ENCODE measurements around the gene HOXD9.

Gene HOXD9

GRCh38 chr2:176122683-176123410 is at the start of gene HOXD9:
Gene HOXD9 (plus strand): TSS chr2:176122719. CDS start chr2:176122769, 50 bp downstream.
- DNase-seq (ENCODE audit: low read depth) = no peak

- no peak for DNase-seq (ENCODE audit: low read depth)
Measured at GRCh38 chr2:176072951-176073904, 49.3 kb upstream of the HOXD9 start.

GRCh38 chr2:176074919-176075425 is 47.5 kb upstream of the HOXD9 start:
- DNase-seq (ENCODE audit: low read depth) = no peak

- no peak for DNase-seq (ENCODE audit: low read depth)
Measured at GRCh38 chr2:176075481-176075880, 47.0 kb upstream of the HOXD9 start.

GRCh38 chr2:176076063-176076462 is 46.5 kb upstream of the HOXD9 start:
- no peak for DNase-seq (ENCODE audit: low read depth)

- DNase-seq (ENCODE audit: low read depth) = no peak
Measured at GRCh38 chr2:176076796-176077195, 45.7 kb upstream of the HOXD9 start.

GRCh38 chr2:176078541-176079284 is 43.8 kb upstream of the HOXD9 start:
- no peak for DNase-seq (ENCODE audit: low read depth)

- DNase-seq (ENCODE audit: low read depth) = no peak
Measured at GRCh38 chr2:176079285-176079830, 43.2 kb upstream of the HOXD9 start.

GRCh38 chr2:176079831-176080539 is 42.5 kb upstream of the HOXD9 start:
- DNase-seq (ENCODE audit: low read depth) = no peak

- DNase-seq (ENCODE audit: low read depth) = no peak
Measured at GRCh38 chr2:176080540-176081375, 41.8 kb upstream of the HOXD9 start.

- no peak for DNase-seq (ENCODE audit: low read depth)
Measured at GRCh38 chr2:176081376-176081836, 41.1 kb upstream of the HOXD9 start.

- DNase-seq (ENCODE audit: low read depth) = no peak
Measured at GRCh38 chr2:176081837-176082524, 40.5 kb upstream of the HOXD9 start.

- DNase-seq (ENCODE audit: low read depth) = no peak
Measured at GRCh38 chr2:176082525-176082823, 40.0 kb upstream of the HOXD9 start.

GRCh38 chr2:176082824-176083751 is 39.4 kb upstream of the HOXD9 start:
- DNase-seq (ENCODE audit: low read depth) = no peak

- no peak for DNase-seq (ENCODE audit: low read depth)
Measured at GRCh38 chr2:176083796-176084261, 38.7 kb upstream of the HOXD9 start, which contains the start of gene EVX2. Gene EVX2 (minus strand): TSS chr2:176083962. CDS start chr2:176083776, 186 bp downstream.

GRCh38 chr2:176084611-176085119 is 37.9 kb upstream of the HOXD9 start:
- no peak for DNase-seq (ENCODE audit: low read depth)

GRCh38 chr2:176085120-176085788 is 37.3 kb upstream of the HOXD9 start:
- no peak for DNase-seq (ENCODE audit: low read depth)

All from activated T-helper 9 cell treated with anti-CD3 and anti-CD28 coated beads, Interleukin-2, amount 50 U/mL, for 16 hours (primary cell).